Peyer's patch (tissue), 4 donors: ENCODE data around the gene ADGRG1. TPM values are rescaled to one million over a fixed set of nuclear protein-coding genes. Genes with fewer than 3 reads are reported as not detected.
A peak's percentile ranks its signal among the peaks of the same experiment; 100 is the strongest.

Experiments used
- DNase-seq, 3 donors: peaks; one replicate each; pipeline ENCODE4 v3.0.0-alpha.2; 2017 to 2019
- H3K27ac ChIP-seq, 4 donors: fragments of 200-600 bp; sonication (generic); one replicate each; pipeline ENCODE4 v1.5.1; 2016 to 2019
- H3K27me3 ChIP-seq, 2 donors: fragments of 200-600 bp; sonication (generic); one replicate each; pipeline ENCODE4 v1.5.1; 2019
- H3K36me3 ChIP-seq, 3 donors: fragments of 200-600 bp; sonication (generic); one replicate each; pipeline ENCODE4 v1.5.1; 2016 to 2019
- H3K4me1 ChIP-seq, 4 donors: fragments of 200-600 bp; sonication (generic); one replicate each; pipeline ENCODE4 v1.5.1; 2016 to 2019
- H3K4me3 ChIP-seq, 4 donors: fragments of 200-600 bp; sonication (generic); 1 replicate in 3 of 4; 2 replicates in 1 of 4; pipeline ENCODE4 v1.5.1; 2016 to 2019; ENCODE audit warnings: mild to moderate bottlenecking in 1 of 4
- H3K9me3 ChIP-seq, 4 donors: fragments of 200-600 bp; sonication (generic); one replicate each; pipeline ENCODE4 v1.5.1; 2016 to 2019; ENCODE audit warnings: mild to moderate bottlenecking in 1 of 4
- CTCF ChIP-seq, 6 experiments: fragments of 450-650 bp in 4 of 6; fragments of 200-600 bp in 2 of 6; sonication (generic) in 1 of 6; IDR thresholded peaks; one replicate each; pipeline ENCODE4 v1.5.1; 2017 to 2019; ENCODE audit warnings: antibody characterized with exemption in 6 of 6, mild to moderate bottlenecking in 3 of 6, moderate library complexity in 1 of 6
- POLR2A ChIP-seq, 2 donors: fragments of 450-650 bp; IDR thresholded peaks; one replicate each; pipeline ENCODE4 v1.5.1; 2017; ENCODE audit warnings: antibody characterized with exemption in 2 of 2, mild to moderate bottlenecking in 2 of 2, moderate library complexity in 2 of 2
- total RNA-seq, 4 donors: library from RNA; depleted of rRNA; stranded (reverse); fragments of >200 nt; gene quantifications; one replicate each; pipeline ENCODE4 v1.1.0, GENCODE V29; 2016

ADGRG1 gene
- total RNA-seq, 4 donors from 2014 or later: 12.8 to 50.3 (median 34.7) TPM

DNA sequence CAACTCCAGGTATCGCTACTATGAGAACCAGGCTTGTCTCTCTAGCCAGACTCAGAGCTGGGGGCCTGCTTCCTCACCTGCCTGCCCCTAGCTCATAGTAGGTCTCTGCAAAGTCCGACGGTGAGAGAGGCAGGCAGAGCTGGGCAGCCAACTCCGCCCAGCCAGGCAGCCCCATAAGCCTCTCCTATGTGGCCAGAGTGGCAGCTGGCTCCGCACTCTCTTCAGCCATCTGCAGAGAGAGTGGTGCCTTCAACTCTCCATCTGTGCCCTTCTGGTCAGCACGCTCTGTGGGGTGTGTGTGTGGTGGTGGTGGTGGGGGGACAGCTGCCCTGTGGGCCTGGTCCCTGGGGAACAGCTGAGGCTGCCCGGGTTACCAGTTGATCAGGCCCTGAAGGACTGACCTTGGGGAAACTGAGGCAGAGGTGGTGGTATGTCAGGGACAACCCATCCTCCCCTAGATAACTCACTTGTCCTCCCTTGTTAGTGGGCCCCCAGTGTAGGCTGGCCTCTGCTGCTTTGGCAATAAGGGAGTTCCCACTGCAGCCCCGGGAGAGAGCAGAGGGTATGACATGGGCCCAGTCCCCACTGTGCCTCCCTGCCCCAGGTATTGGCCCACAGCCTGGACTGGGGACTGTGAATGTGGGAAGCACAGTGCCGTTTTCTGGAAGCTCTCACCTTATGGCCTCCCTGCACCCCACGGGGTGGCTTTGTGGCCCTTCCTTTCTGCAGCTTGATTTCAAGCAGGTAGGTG is 1.8 kb upstream of the ADGRG1 start:
- no peak overlapping the region for H3K4me3 ChIP-seq
- no peaks in the 10 kb centered on the region for H3K27me3 ChIP-seq
- no peaks in the 10 kb centered on the region for H3K9me3 ChIP-seq
- H3K27ac ChIP-seq: no peak overlapping the region
- TF ChIP-seq POLR2A (IDR thresholded peaks at IDR 0.05): no peak
- no peak for TF ChIP-seq CTCF (IDR thresholded peaks at IDR 0.05)
- DNase-seq: no peak
- peaks cover 0 to 30% (median 0%) of the 10 kb centered on the region in 4 donors for H3K4me1 ChIP-seq
- no peaks in the 10 kb centered on the region for H3K36me3 ChIP-seq

- Histone ChIP-seq H3K4me1 (peaks cover 0 to 22% (median 0%) of the 10 kb centered on the region in 4 donors), H3K4me3 (no peak overlapping the region), H3K9me3 (no peaks in the 10 kb centered on the region), H3K27ac (peak overlapping the region in 2 of 4 donors; percentile 16 to 41), H3K36me3 (no peaks in the 10 kb centered on the region), H3K27me3 (no peaks in the 10 kb centered on the region)
- no peak for DNase-seq
- TF ChIP-seq POLR2A (IDR thresholded peaks at IDR 0.05) (no peak), CTCF (IDR thresholded peaks at IDR 0.05) (no peak)
These were observed 1.1 kb upstream of the ADGRG1 start for GRCh38 chr16:57627184-57627871.

DNA sequence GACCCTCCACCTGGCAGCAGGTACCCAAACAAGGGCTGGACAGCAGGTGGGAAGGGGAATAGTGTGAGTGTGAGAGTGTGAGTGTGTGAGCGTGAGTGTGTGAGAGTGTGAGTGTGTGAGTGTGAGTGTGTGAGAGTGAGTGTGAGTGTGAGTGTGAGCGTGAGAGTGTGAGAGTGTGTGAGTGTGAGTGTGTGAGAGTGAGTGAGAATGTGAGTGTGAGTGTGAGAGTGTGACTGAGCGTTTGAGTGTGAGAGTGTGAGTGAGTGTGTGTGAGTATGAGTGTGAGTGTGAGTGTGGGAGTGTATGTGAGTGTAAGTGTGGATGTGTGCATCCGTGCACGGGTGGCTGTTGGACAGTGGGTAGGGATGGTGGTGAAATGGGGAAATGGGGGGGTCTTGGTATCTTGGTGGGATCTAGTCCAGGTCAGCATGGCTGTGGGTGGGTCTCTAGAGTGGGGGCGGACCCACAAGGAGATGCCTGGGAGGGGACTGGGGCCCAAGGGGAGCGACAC is 408 bp downstream of the ADGRG1 start:
- Histone ChIP-seq H3K27ac (peak overlapping the region in 1 of 4 donors; percentile 41), H3K27me3 (no peaks in the 10 kb centered on the region), H3K9me3 (no peaks in the 10 kb centered on the region), H3K4me1 (peaks cover 0 to 10% (median 0%) of the 10 kb centered on the region in 4 donors), H3K4me3 (peak overlapping the region in 2 of 4 donors; percentile 30 to 35), H3K36me3 (no peaks in the 10 kb centered on the region)
- no peak for TF ChIP-seq POLR2A (IDR thresholded peaks at IDR 0.05)
- no peak for TF ChIP-seq CTCF (IDR thresholded peaks at IDR 0.05)
- DNase-seq: no peak

- Histone ChIP-seq H3K27me3 (no peaks in the 10 kb centered on the region), H3K4me1 (peaks cover 0 to 17% (median 2%) of the 10 kb centered on the region in 4 donors), H3K36me3 (no peaks in the 10 kb centered on the region), H3K4me3 (peak overlapping the region in 2 of 4 donors; percentile 14 to 22), H3K9me3 (no peaks in the 10 kb centered on the region), H3K27ac (peak overlapping the region in 1 of 4 donors; percentile 41)
- TF ChIP-seq POLR2A (IDR thresholded peaks at IDR 0.05) (no peak), CTCF (IDR thresholded peaks at IDR 0.05) (no peak)
- DNase-seq: no peak
These were observed 1.3 kb downstream of the ADGRG1 start for GRCh38 chr16:57629516-57630406.

DNA sequence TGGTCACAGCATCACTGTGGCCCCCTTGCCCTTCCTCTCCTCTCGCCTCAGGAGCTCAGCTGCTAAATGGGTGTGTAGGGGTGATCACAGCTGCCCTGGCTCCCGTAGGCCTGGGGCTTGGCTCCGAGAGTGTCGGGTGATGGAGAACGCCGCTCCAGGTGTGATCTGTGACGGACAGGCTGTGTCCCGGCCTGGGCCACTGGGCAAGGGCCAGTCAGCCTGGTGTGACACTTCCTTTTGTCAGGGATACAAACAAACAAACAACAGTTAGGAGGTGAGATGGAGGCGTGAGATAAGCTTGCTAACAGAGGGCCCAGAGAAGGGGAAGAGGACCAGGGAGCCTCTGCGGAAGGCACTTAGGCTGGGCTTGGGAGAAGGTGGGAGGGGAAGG is 2.0 kb downstream of the ADGRG1 start:
- DNase-seq: no peak
- peak overlapping the region in 1 of 4 donors; percentile 22 for H3K4me3 ChIP-seq
- H3K27me3 ChIP-seq: no peaks in the 10 kb centered on the region
- peak overlapping the region in 1 of 4 donors; percentile 41 for H3K27ac ChIP-seq
- no peaks in the 10 kb centered on the region for H3K36me3 ChIP-seq
- H3K4me1 ChIP-seq: peaks cover 0 to 21% (median 2%) of the 10 kb centered on the region in 4 donors
- TF ChIP-seq CTCF (IDR thresholded peaks at IDR 0.05) (no peak), POLR2A (IDR thresholded peaks at IDR 0.05) (no peak)
- no peaks in the 10 kb centered on the region for H3K9me3 ChIP-seq
